Type B pancreatic cell (in vitro differentiated cells): ENCODE measurements around the gene LGALS9C. TPM values are rescaled to one million over a fixed set of nuclear protein-coding genes. Genes with fewer than 3 reads are reported as not detected.
"Not testable (repeated sequence)": the region's sequence is repeated elsewhere in the genome, so short reads cannot be mapped to it uniquely, and the experiment has no call there.

Source experiments
- DNase-seq: peaks from one replicate; pipeline ENCODE4 v3.0.0; 2021; ENCODE audit warnings: mixed read lengths; ENCODE audit not compliant: unreplicated experiment; ENCODE audit errors: extremely low spot score
- H3K27ac Mint-ChIP-seq: 2 replicates; pipeline ENCODE4 v1.8.0; 2021; ENCODE audit warnings: mild to moderate bottlenecking, mixed read lengths
- H3K27me3 Mint-ChIP-seq: 2 replicates; pipeline ENCODE4 v1.8.0; 2021; ENCODE audit warnings: mixed read lengths
- H3K36me3 Mint-ChIP-seq: 2 replicates; pipeline ENCODE4 v1.8.0; 2021; ENCODE audit warnings: mixed read lengths
- H3K4me1 Mint-ChIP-seq: one replicate; pipeline ENCODE4 v1.8.0; 2021; ENCODE audit warnings: mixed read lengths; ENCODE audit not compliant: unreplicated experiment
- H3K4me3 Mint-ChIP-seq: 2 replicates; pipeline ENCODE4 v1.8.0; 2021; ENCODE audit warnings: mild to moderate bottlenecking, mixed read lengths
- H3K9me3 Mint-ChIP-seq: 2 replicates; pipeline ENCODE4 v1.8.0; 2021; ENCODE audit warnings: mixed read lengths
- total RNA-seq: library from RNA; stranded (reverse); gene quantifications from 2 replicates; pipeline ENCODE4 v1.2.1, GENCODE V29; 2021; ENCODE audit warnings: low replicate concordance

LGALS9C gene
- total RNA-seq, 1 donor from 2014 or later = 0.63 TPM

GRCh38 chr17:18526168-18526800, 49.7 kb downstream of the LGALS9C start:
- DNase-seq, H3K27ac Mint-ChIP-seq, H3K4me1 Mint-ChIP-seq: not testable (repeated sequence)

GRCh38 chr17:18527354-18527753, 50.8 kb downstream of the LGALS9C start:
- not testable (repeated sequence) for H3K27ac Mint-ChIP-seq, DNase-seq, H3K9me3 Mint-ChIP-seq

More at GRCh38 chr17:18526168-18526800, 49.7 kb downstream of the LGALS9C start:
- not testable (repeated sequence) for H3K9me3 Mint-ChIP-seq, H3K4me3 Mint-ChIP-seq, H3K27me3 Mint-ChIP-seq, H3K36me3 Mint-ChIP-seq

GRCh38 chr17:18528435-18528834, 51.8 kb downstream of the LGALS9C start:
- not testable (repeated sequence) for H3K27ac Mint-ChIP-seq, DNase-seq, H3K4me3 Mint-ChIP-seq, H3K9me3 Mint-ChIP-seq, H3K27me3 Mint-ChIP-seq, H3K36me3 Mint-ChIP-seq, H3K4me1 Mint-ChIP-seq

More at GRCh38 chr17:18527354-18527753, 50.8 kb downstream of the LGALS9C start:
- H3K4me1 Mint-ChIP-seq, H3K36me3 Mint-ChIP-seq, H3K27me3 Mint-ChIP-seq, H3K4me3 Mint-ChIP-seq: not testable (repeated sequence)

GRCh38 chr17:18528899-18529500, 52.4 kb downstream of the LGALS9C start:
- H3K4me1 Mint-ChIP-seq = not testable (repeated sequence)

GRCh38 chr17:18530405-18530804, 53.8 kb downstream of the LGALS9C start:
- not testable (repeated sequence) for H3K36me3 Mint-ChIP-seq, H3K9me3 Mint-ChIP-seq, DNase-seq, H3K4me3 Mint-ChIP-seq, H3K27me3 Mint-ChIP-seq, H3K4me1 Mint-ChIP-seq, H3K27ac Mint-ChIP-seq

More at GRCh38 chr17:18528899-18529500, 52.4 kb downstream of the LGALS9C start:
- H3K9me3 Mint-ChIP-seq, H3K36me3 Mint-ChIP-seq, H3K27ac Mint-ChIP-seq, H3K27me3 Mint-ChIP-seq, H3K4me3 Mint-ChIP-seq, DNase-seq: not testable (repeated sequence)

- not testable (repeated sequence) for H3K4me1 Mint-ChIP-seq, H3K27ac Mint-ChIP-seq, H3K36me3 Mint-ChIP-seq, H3K27me3 Mint-ChIP-seq, DNase-seq, H3K9me3 Mint-ChIP-seq, H3K4me3 Mint-ChIP-seq
These were observed 65.6 kb downstream of the LGALS9C start for GRCh38 chr17:18542234-18542633.

GRCh38 chr17:18542907-18543306, 66.3 kb downstream of the LGALS9C start:
- H3K4me1 Mint-ChIP-seq, H3K36me3 Mint-ChIP-seq, H3K4me3 Mint-ChIP-seq, H3K9me3 Mint-ChIP-seq, H3K27ac Mint-ChIP-seq, DNase-seq, H3K27me3 Mint-ChIP-seq: not testable (repeated sequence)

Other genes with a start within 250 kb of the LGALS9C start
- gene FLII, start 218.1 kb upstream of the LGALS9C start, total RNA-seq = 248 and 320 TPM in 2 replicates
- gene MIEF2, start 216.1 kb upstream of the LGALS9C start, total RNA-seq = 17.9 and 31.2 TPM in 2 replicates
- gene TOP3A, start 161.8 kb upstream of the LGALS9C start, total RNA-seq = 47.5 and 70.2 TPM in 2 replicates
- 20.2 and 26.6 TPM in 2 replicates for gene SMCR8, start 161.5 kb upstream of the LGALS9C start, total RNA-seq
- 17.7 and 30.5 TPM in 2 replicates for gene SHMT1, start 113.2 kb upstream of the LGALS9C start, total RNA-seq
- not detected in 2 replicates for gene EVPLL, start 99.0 kb upstream of the LGALS9C start, total RNA-seq
- not detected in 2 replicates for gene TBC1D28, start 167.6 kb downstream of the LGALS9C start, total RNA-seq
- gene FOXO3B, start 205.5 kb downstream of the LGALS9C start, total RNA-seq = 5.6 and 15.1 TPM in 2 replicates